EL (cell line): ENCODE measurements around the gene SURF2.

Source experiments
- DNase-seq: peaks from one replicate; pipeline ENCODE4 v3.0.0-alpha.2; 2016

SURF2 gene

GRCh38 chr9:133339641-133340040 is 16.7 kb upstream of the SURF2 start:
- no peak for DNase-seq

GRCh38 chr9:133340256-133340655 is 16.1 kb upstream of the SURF2 start:
- no peak for DNase-seq

GRCh38 chr9:133340916-133341315 is 15.4 kb upstream of the SURF2 start:
- DNase-seq: no peak

- DNase-seq: no peak
These were observed 14.8 kb upstream of the SURF2 start for GRCh38 chr9:133341369-133342068.

- no peak for DNase-seq
These were observed 14.3 kb upstream of the SURF2 start for GRCh38 chr9:133342069-133342406.

- no peak for DNase-seq
These were observed 13.8 kb upstream of the SURF2 start for GRCh38 chr9:133342570-133342969.

- DNase-seq: no peak
These were observed 12.3 kb upstream of the SURF2 start for GRCh38 chr9:133344071-133344470.

- no peak for DNase-seq
These were observed 11.4 kb upstream of the SURF2 start for GRCh38 chr9:133344979-133345378.

GRCh38 chr9:133345596-133345995 is 10.8 kb upstream of the SURF2 start:
- no peak for DNase-seq

GRCh38 chr9:133346021-133346785 is 10.1 kb upstream of the SURF2 start:
- no peak for DNase-seq

GRCh38 chr9:133347515-133347984 is 8.8 kb upstream of the SURF2 start:
- DNase-seq: no peak

- DNase-seq: peak; percentile 97
These were observed 8.2 kb upstream of the SURF2 start, which contains the start of the genes MED22 and RPL7A for GRCh38 chr9:133347985-133348717. TSS of gene MED22 (minus strand) at chr9:133348131. CDS start at chr9:133346662, 1,469 bp downstream. TSS of gene RPL7A (plus strand) at chr9:133348218. CDS start at chr9:133348244, 26 bp downstream.

GRCh38 chr9:133348718-133349573 is 7.4 kb upstream of the SURF2 start:
- no peak for DNase-seq

GRCh38 chr9:133349965-133350616 is 6.3 kb upstream of the SURF2 start:
- DNase-seq: no peak

- DNase-seq: no peak
These were observed 4.8 kb upstream of the SURF2 start for GRCh38 chr9:133351526-133351907.

GRCh38 chr9:133351908-133352634 is 4.3 kb upstream of the SURF2 start:
- peak; percentile 73 for DNase-seq

GRCh38 chr9:133352635-133353340 is 3.6 kb upstream of the SURF2 start:
- no peak for DNase-seq

GRCh38 chr9:133353548-133353947 is 2.8 kb upstream of the SURF2 start:
- no peak for DNase-seq

GRCh38 chr9:133354766-133355165 is 1.6 kb upstream of the SURF2 start:
- DNase-seq: no peak

- DNase-seq: no peak
These were observed 431 bp upstream of the SURF2 start for GRCh38 chr9:133355881-133356357.
